Dermis microvascular lymphatic vessel endothelial cell (primary cell): ENCODE data around the gene CRYGD. TPM values are rescaled to one million over a fixed set of nuclear protein-coding genes. Genes with fewer than 3 reads are reported as not detected.
"Not testable (repeated sequence)": the region's sequence is repeated elsewhere in the genome, so short reads cannot be mapped to it uniquely, and the experiment has no call there.

Source experiments
- DNase-seq, 2 donors: peaks; one replicate each; pipeline versions ENCODE4 v3.0.0 to v3.0.0-alpha.2; 2010; ENCODE audit warnings: low read depth in 2 of 2
- total RNA-seq: library from RNA; depleted of rRNA; stranded (reverse); fragments of >200 nt; gene quantifications from 2 replicates; pipeline ENCODE4 v1.2.1, GENCODE V29; 2014

Gene CRYGD
- not detected in 2 replicates for total RNA-seq

- DNase-seq, result not testable (repeated sequence)
Measured at GRCh38 chr2:208124013-208124715, at the start of gene CRYGD. TSS of gene CRYGD (minus strand) at chr2:208124524. CDS start at chr2:208124473, 51 bp downstream.

GRCh38 chr2:208172125-208172524 lies 47.8 kb upstream of the CRYGD start:
- DNase-seq, result no peak

GRCh38 chr2:208164951-208165755 lies 40.8 kb upstream of the CRYGD start:
- DNase-seq, result no peak

- no peak for DNase-seq
Measured at GRCh38 chr2:208163489-208163888, 39.2 kb upstream of the CRYGD start, which contains the start of gene CRYGA. TSS of gene CRYGA (minus strand) at chr2:208163589. CDS start at chr2:208163556, 33 bp downstream.

- no peak for DNase-seq
Measured at GRCh38 chr2:208156439-208156838, 32.1 kb upstream of the CRYGD start.

GRCh38 chr2:208153156-208153555 lies 28.8 kb upstream of the CRYGD start:
- DNase-seq, result no peak

- DNase-seq, result no peak
Measured at GRCh38 chr2:208150956-208151355, 26.6 kb upstream of the CRYGD start.

GRCh38 chr2:208150094-208150493 lies 25.8 kb upstream of the CRYGD start:
- DNase-seq, result no peak

- no peak for DNase-seq
Measured at GRCh38 chr2:208148803-208149202, 24.5 kb upstream of the CRYGD start.

GRCh38 chr2:208147759-208148158 lies 23.4 kb upstream of the CRYGD start:
- no peak for DNase-seq

GRCh38 chr2:208147008-208147407 lies 22.7 kb upstream of the CRYGD start:
- DNase-seq, result no peak

GRCh38 chr2:208146006-208146405 lies 21.7 kb upstream of the CRYGD start, which contains the start of gene CRYGB:
TSS of gene CRYGB (minus strand) at chr2:208146158. CDS start at chr2:208146120, 38 bp downstream.
- DNase-seq, result no peak

- DNase-seq, result no peak
Measured at GRCh38 chr2:208142925-208143799, 18.8 kb upstream of the CRYGD start.

- DNase-seq, result peak; percentile 58 to 66
Measured at GRCh38 chr2:208142240-208142924, 18.1 kb upstream of the CRYGD start.

- DNase-seq, result no peak
Measured at GRCh38 chr2:208139447-208139846, 15.1 kb upstream of the CRYGD start.

GRCh38 chr2:208138334-208138733 lies 14.0 kb upstream of the CRYGD start:
- DNase-seq, result not testable (repeated sequence)

GRCh38 chr2:208136716-208137094 lies 12.4 kb upstream of the CRYGD start:
- DNase-seq, result no peak

- no peak for DNase-seq
Measured at GRCh38 chr2:208135794-208136715, 11.7 kb upstream of the CRYGD start.

- DNase-seq, result no peak
Measured at GRCh38 chr2:208134928-208135586, 10.7 kb upstream of the CRYGD start.
